A549 (cell line): Measurements from ENCODE around the gene ST6GALNAC5. TPM values are rescaled to one million over a fixed set of nuclear protein-coding genes. Genes with fewer than 3 reads are reported as not detected.

Source experiments
- ATAC-seq, 2 experiments: fragments of 200-7000 bp in 1 of 2; fragments of >200 bp in 1 of 2; cut with Nextera tagmentation in 1 of 2; cut with Tn5 transposase in 1 of 2; 3 replicates each; pipeline versions ENCODE4 v1.8.0 to v1.9.1; 2018 to 2020; ENCODE audit warnings: mild to moderate bottlenecking in 1 of 2, moderate library complexity in 1 of 2
- CTCF ChIA-PET: fragments of 300-600 bp; sonication (Branson Sonifier 250); formaldehyde crosslinking; extraction: SDS; loops from one replicate; lab custom pipeline; 2021; ENCODE audit warnings: antibody characterized with exemption, inconsistent platforms; lab: Yijun Ruan, JAX
- POLR2A ChIA-PET: fragments of 350-600 bp; formaldehyde crosslinking; extraction: SDS; loops from one replicate; lab custom pipeline; 2021; ENCODE audit warnings: antibody characterized with exemption, inconsistent platforms; lab: Yijun Ruan, JAX
- DNase-seq, 2 experiments: peaks; one replicate each; pipeline versions ENCODE4 v3.0.0 to v3.0.0-alpha.2; 2011 to 2016; ENCODE audit warnings: low read depth in 1 of 2, low spot score in 1 of 2
- FAIRE-seq: peaks from 2 replicates; lab custom pipeline; 2011; peaks lifted over from hg19 to GRCh38; lab: Jason Lieb, UNC
- H3K27ac ChIP-seq, 2 experiments: fragments of >200 bp; sonication (Bioruptor Twin); formaldehyde crosslinking; 3 replicates each; pipeline ENCODE4 v1.5.1; 2016 to 2017
- H3K4me1 ChIP-seq: fragments of >200 bp; sonication (Bioruptor Twin); formaldehyde crosslinking; 3 replicates; pipeline ENCODE4 v1.6.1; 2016
- H3K4me2 ChIP-seq: fragments of >200 bp; sonication (Bioruptor Twin); formaldehyde crosslinking; 3 replicates; pipeline ENCODE4 v1.6.1; 2016
- H3K4me3 ChIP-seq: fragments of >200 bp; sonication (Bioruptor Twin); formaldehyde crosslinking; 3 replicates; pipeline ENCODE4 v1.5.1; 2016
- H3K9me3 ChIP-seq: fragments of >200 bp; sonication (Bioruptor Twin); formaldehyde crosslinking; 3 replicates; pipeline ENCODE4 v1.6.1; 2016
- CBX8 ChIP-seq: fragments of 200-600 bp; sonication (generic); IDR thresholded peaks from 2 replicates; pipeline ENCODE4 v1.6.1; 2016
- ESRRA ChIP-seq: fragments of 150-350 bp; IDR thresholded peaks from 2 replicates; pipeline ENCODE4 v1.6.1; 2014; ENCODE audit warnings: mild to moderate bottlenecking, low read length, borderline replicate concordance
- FOSB ChIP-seq: fragments of 250-450 bp; sonication (Bioruptor Pico); IDR thresholded peaks from 2 replicates; pipeline ENCODE4 v1.5.0; 2020; ENCODE audit warnings: mild to moderate bottlenecking, moderate library complexity
- JUN ChIP-seq, 2 experiments: fragments of >200 bp; sonication (Bioruptor Twin); formaldehyde crosslinking; IDR thresholded peaks; 2 replicates in 1 of 2; 3 replicates in 1 of 2; pipeline ENCODE4 v1.6.1; 2016 to 2017
- KDM1A ChIP-seq: fragments of 200-600 bp; sonication (generic); IDR thresholded peaks from 2 replicates; pipeline ENCODE4 v1.6.1; 2016; ENCODE audit warnings: low read depth, mild to moderate bottlenecking
- KDM5A ChIP-seq: fragments of 200-600 bp; sonication (generic); IDR thresholded peaks from 2 replicates; pipeline ENCODE4 v1.6.1; 2016; ENCODE audit warnings: antibody characterized with exemption, mild to moderate bottlenecking
- MAFK ChIP-seq: fragments of 450-650 bp; IDR thresholded peaks from 2 replicates; pipeline ENCODE4 v1.6.1; 2014; ENCODE audit not compliant: partially characterized antibody
- RAD21 ChIP-seq, 2 experiments: fragments of >200 bp in 1 of 2; sonication (Bioruptor Twin) in 1 of 2; formaldehyde crosslinking in 1 of 2; IDR thresholded peaks in 1 of 2; conservative IDR thresholded peaks in 1 of 2; 2 replicates in 1 of 2; 3 replicates in 1 of 2; pipeline ENCODE4 v1.6.1; 2012 to 2018; ENCODE audit warnings: inconsistent platforms in 1 of 2
- RARB ChIP-seq: fragments of 250-450 bp; sonication (Bioruptor Pico); IDR thresholded peaks from 2 replicates; pipeline ENCODE4 v1.8.0; 2021; ENCODE audit warnings: mild to moderate bottlenecking, moderate library complexity
- SREBF2 ChIP-seq: fragments of 450-650 bp; IDR thresholded peaks from 2 replicates; pipeline ENCODE4 v1.6.1; 2014; ENCODE audit warnings: mild to moderate bottlenecking, moderate library complexity
- ZSCAN20 ChIP-seq: fragments of 250-450 bp; sonication (Bioruptor Pico); IDR thresholded peaks from 2 replicates; pipeline ENCODE4 v1.8.0; 2022; ENCODE audit warnings: mild to moderate bottlenecking, moderate library complexity
- WGBS: methylation state at CpG from one replicate; pipeline ENCODE4 v1.1.6; 2017; ENCODE audit errors: missing lambda C conversion rate; 5-methylcytosine and 5-hydroxymethylcytosine counted together
- polyA plus RNA-seq, 4 experiments: library from polyadenylated mRNA; depleted of rRNA in 3 of 4; stranded (reverse); fragments of >200 nt; fragmentation: RNase III in 1 of 4; extraction: RNeasy Plus Mini Kit Qiagen cat#74134 plus additional on column Dnase treatment in 1 of 4; gene quantifications; 2 replicates in 3 of 4; 3 replicates in 1 of 4; pipeline ENCODE4 v1.2.3, GENCODE V29; 2011 to 2017
- small RNA-seq, 6 experiments: library from RNA; depleted of rRNA; stranded (forward); fragments of <200 nt; gene quantifications; one replicate each; pipeline ENCODE3, GENCODE V24; 2012
- TF ChIP-seq, protein P1 (sequence below): fragments of 200-600 bp; sonication (generic); IDR thresholded peaks from 2 replicates; pipeline ENCODE4 v1.6.1; 2016; ENCODE audit warnings: antibody characterized with exemption, mild to moderate bottlenecking, moderate library complexity
- TF ChIP-seq, protein P2 (sequence below): fragments of 150-350 bp; IDR thresholded peaks from 2 replicates; pipeline ENCODE4 v1.6.1; 2014; ENCODE audit warnings: low read depth, mild to moderate bottlenecking, low read length
- TF ChIP-seq, protein P3 (sequence below): IDR thresholded peaks from 2 replicates; pipeline ENCODE4 v1.6.1; 2012
- TF ChIP-seq, protein P4 (sequence below): IDR thresholded peaks from 2 replicates; pipeline ENCODE4 v1.6.1; 2012
- TF ChIP-seq, protein P5 (sequence below): fragments of 250-450 bp; sonication (Bioruptor Pico); IDR thresholded peaks from 2 replicates; pipeline ENCODE4 v1.5.0; 2020; ENCODE audit warnings: low read depth, mild to moderate bottlenecking, moderate library complexity

The ST6GALNAC5 gene
- polyA plus RNA-seq, 2 of the 4 experiments (the other 2 are of a cell fraction) = not detected

DNA sequence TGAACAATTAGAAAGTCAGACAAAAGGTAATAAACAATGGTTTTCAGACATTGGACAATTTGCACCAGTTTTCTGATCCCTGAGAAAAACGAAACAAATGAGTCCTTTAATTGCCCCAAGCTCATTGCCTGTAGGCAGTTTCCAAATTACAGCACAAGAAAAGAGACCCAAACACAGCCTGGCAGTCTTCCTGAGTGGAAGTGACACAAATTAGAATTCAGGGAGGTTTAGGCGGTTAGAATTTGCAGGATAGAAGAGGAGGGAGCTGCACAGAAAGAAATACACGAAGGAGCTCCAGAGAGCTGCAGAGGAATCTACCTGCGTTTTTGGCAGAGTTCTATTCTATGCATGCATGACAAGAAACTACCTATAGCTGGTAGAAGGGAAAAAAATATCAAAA is 236.2 kb downstream of the ST6GALNAC5 start (continued):
- TF ChIP-seq, protein P1, sequence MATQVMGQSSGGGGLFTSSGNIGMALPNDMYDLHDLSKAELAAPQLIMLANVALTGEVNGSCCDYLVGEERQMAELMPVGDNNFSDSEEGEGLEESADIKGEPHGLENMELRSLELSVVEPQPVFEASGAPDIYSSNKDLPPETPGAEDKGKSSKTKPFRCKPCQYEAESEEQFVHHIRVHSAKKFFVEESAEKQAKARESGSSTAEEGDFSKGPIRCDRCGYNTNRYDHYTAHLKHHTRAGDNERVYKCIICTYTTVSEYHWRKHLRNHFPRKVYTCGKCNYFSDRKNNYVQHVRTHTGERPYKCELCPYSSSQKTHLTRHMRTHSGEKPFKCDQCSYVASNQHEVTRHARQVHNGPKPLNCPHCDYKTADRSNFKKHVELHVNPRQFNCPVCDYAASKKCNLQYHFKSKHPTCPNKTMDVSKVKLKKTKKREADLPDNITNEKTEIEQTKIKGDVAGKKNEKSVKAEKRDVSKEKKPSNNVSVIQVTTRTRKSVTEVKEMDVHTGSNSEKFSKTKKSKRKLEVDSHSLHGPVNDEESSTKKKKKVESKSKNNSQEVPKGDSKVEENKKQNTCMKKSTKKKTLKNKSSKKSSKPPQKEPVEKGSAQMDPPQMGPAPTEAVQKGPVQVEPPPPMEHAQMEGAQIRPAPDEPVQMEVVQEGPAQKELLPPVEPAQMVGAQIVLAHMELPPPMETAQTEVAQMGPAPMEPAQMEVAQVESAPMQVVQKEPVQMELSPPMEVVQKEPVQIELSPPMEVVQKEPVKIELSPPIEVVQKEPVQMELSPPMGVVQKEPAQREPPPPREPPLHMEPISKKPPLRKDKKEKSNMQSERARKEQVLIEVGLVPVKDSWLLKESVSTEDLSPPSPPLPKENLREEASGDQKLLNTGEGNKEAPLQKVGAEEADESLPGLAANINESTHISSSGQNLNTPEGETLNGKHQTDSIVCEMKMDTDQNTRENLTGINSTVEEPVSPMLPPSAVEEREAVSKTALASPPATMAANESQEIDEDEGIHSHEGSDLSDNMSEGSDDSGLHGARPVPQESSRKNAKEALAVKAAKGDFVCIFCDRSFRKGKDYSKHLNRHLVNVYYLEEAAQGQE = no peak
- TF ChIP-seq KDM5A (no peak), SREBF2 (no peak), JUN (IDR thresholded peaks at IDR 0.05) (no peak)
- TF ChIP-seq, all 56 proteins: peak for 0

DNA sequence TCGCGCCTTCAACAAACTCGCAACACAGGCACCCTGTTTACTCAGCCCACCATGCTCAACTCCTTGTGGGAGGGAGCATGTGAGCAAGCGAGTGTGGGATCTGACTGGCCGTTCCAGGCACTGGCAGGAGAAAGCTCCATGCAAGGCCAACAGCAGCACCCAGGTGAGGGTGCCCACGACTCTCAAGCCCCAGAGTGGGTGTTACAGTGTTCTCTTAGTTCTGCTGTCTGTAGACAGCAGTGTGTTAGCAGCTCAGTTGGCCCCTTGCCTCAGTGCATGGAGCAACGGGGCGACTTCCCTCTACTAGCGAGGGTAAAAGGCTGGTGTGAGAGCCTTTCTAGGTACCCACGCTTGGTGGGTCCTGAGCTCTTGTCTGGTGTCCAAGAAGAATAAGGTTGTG is 237.4 kb downstream of the ST6GALNAC5 start:
- FAIRE-seq = no peak
- CTCF ChIA-PET = interaction anchor here (1.1 kb wide), 1 partner anchor 21 kb away, joined by 3 read pairs; no protein-coding TSS in a partner anchor
- no peak for DNase-seq
- no peaks in the 10 kb centered on the region for H3K9me3 ChIP-seq
- no peak overlapping the region for H3K4me2 ChIP-seq
- H3K27ac ChIP-seq = no peak overlapping the region
- ATAC-seq = no peak
- no peaks in the 10 kb centered on the region for H3K4me1 ChIP-seq
- 91% methylated on average over 4 of the region's 10 CpGs for WGBS
- POLR2A ChIA-PET = no interaction called here
- TF ChIP-seq, protein P2, sequence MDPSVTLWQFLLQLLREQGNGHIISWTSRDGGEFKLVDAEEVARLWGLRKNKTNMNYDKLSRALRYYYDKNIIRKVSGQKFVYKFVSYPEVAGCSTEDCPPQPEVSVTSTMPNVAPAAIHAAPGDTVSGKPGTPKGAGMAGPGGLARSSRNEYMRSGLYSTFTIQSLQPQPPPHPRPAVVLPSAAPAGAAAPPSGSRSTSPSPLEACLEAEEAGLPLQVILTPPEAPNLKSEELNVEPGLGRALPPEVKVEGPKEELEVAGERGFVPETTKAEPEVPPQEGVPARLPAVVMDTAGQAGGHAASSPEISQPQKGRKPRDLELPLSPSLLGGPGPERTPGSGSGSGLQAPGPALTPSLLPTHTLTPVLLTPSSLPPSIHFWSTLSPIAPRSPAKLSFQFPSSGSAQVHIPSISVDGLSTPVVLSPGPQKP = no peak
- no peak for TF ChIP-seq FOSB (CRISPR knock-in tag)
- TF ChIP-seq, protein P3, sequence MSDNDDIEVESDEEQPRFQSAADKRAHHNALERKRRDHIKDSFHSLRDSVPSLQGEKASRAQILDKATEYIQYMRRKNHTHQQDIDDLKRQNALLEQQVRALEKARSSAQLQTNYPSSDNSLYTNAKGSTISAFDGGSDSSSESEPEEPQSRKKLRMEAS = no peak
- no peak for TF ChIP-seq KDM1A
- TF ChIP-seq CBX8 = no peak
- no peak for TF ChIP-seq ESRRA
- no peak for TF ChIP-seq MAFK
- TF ChIP-seq RAD21 (conservative IDR thresholded peaks at IDR 0.05 in 1 of 2, IDR thresholded peaks at IDR 0.05 in 1 of 2) = no peak
- no peak for TF ChIP-seq RARB (CRISPR knock-in tag)
- TF ChIP-seq ZSCAN20 (CRISPR knock-in tag) = no peak
- TF ChIP-seq, protein P4, sequence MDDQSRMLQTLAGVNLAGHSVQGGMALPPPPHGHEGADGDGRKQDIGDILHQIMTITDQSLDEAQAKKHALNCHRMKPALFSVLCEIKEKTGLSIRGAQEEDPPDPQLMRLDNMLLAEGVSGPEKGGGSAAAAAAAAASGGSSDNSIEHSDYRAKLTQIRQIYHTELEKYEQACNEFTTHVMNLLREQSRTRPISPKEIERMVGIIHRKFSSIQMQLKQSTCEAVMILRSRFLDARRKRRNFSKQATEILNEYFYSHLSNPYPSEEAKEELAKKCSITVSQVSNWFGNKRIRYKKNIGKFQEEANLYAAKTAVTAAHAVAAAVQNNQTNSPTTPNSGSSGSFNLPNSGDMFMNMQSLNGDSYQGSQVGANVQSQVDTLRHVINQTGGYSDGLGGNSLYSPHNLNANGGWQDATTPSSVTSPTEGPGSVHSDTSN = no peak
- TF ChIP-seq, protein P5, sequence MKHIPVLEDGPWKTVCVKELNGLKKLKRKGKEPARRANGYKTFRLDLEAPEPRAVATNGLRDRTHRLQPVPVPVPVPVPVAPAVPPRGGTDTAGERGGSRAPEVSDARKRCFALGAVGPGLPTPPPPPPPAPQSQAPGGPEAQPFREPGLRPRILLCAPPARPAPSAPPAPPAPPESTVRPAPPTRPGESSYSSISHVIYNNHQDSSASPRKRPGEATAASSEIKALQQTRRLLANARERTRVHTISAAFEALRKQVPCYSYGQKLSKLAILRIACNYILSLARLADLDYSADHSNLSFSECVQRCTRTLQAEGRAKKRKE (CRISPR knock-in tag) = no peak
- no peak overlapping the region for H3K4me3 ChIP-seq

Small RNA genes lying within 50 kb of the gene (small RNA-seq; reads per million reads assigned to genes)
- gene MIR7156 = 0 reads per million in 6 experiments
